GM12801 (cell line): Measurements from ENCODE around the gene KIF5A.

ENCODE experiments used
- TF ChIP-seq, protein P1 (sequence below): IDR thresholded peaks from one replicate; pipeline ENCODE4 v1.5.1; 2011; ENCODE audit warnings: control low read depth; ENCODE audit not compliant: insufficient read length; ENCODE audit errors: extremely low read depth

Gene KIF5A

DNA sequence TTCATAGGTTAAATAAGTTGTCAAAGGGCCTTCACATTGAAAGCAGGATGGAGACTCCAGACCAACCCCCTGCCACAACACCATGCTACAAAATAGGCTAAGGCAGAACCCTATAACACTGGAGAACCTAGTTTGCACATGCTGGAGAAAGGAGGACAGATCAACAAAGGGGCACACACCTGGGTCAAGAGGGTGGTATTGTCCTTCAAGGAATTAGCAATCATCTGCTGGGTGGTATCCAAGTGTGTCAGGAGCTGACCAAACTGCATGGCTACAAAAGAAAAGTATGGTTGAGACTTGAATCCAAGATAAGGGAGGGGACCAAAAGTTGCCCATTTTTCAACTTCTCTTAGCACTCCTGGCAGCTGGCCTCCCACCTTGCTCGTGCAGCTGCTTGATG lies 18.0 kb upstream of the KIF5A start:
- TF ChIP-seq, protein P1, sequence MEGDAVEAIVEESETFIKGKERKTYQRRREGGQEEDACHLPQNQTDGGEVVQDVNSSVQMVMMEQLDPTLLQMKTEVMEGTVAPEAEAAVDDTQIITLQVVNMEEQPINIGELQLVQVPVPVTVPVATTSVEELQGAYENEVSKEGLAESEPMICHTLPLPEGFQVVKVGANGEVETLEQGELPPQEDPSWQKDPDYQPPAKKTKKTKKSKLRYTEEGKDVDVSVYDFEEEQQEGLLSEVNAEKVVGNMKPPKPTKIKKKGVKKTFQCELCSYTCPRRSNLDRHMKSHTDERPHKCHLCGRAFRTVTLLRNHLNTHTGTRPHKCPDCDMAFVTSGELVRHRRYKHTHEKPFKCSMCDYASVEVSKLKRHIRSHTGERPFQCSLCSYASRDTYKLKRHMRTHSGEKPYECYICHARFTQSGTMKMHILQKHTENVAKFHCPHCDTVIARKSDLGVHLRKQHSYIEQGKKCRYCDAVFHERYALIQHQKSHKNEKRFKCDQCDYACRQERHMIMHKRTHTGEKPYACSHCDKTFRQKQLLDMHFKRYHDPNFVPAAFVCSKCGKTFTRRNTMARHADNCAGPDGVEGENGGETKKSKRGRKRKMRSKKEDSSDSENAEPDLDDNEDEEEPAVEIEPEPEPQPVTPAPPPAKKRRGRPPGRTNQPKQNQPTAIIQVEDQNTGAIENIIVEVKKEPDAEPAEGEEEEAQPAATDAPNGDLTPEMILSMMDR, result no peak

DNA sequence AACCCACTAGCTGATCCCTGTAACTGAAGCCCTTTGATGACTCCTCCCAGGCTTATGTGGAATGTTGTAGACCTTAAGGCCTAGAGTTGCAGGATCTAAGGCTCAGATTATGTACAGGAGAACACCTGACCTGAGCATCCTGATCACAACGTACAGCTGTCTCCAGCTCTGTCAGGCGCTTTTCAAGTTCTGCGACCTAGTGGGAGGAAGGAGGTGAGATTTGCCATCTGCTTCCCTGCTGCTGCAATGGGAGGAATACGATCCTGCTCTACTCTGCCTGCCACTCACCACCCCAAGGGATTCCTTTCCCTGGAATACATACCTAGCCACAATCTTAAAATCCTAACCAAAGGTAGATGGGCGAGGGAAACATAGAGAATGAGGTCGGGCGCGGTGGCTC lies 16.7 kb upstream of the KIF5A start:
- TF ChIP-seq, protein P1, result no peak

DNA sequence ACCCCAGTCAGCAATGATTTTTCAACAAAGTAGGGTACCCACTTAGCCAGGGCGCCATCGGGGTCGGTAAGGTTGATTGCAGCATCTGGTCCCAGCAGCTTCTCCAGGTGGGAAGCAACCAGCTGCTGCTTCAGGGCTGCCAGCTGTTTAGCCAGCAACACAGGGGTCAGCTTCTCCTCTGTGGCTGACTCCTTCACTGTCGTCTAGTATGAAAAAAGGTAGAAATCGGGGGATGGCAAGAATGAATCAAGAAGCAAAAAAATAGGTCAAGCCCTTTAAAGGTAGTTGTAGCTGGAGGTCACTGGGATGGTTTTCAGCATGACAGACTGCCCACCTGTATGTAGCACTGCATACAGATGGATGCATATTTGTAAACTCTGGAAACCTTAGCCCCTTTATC lies 15.6 kb upstream of the KIF5A start:
- TF ChIP-seq, protein P1, result no peak

DNA sequence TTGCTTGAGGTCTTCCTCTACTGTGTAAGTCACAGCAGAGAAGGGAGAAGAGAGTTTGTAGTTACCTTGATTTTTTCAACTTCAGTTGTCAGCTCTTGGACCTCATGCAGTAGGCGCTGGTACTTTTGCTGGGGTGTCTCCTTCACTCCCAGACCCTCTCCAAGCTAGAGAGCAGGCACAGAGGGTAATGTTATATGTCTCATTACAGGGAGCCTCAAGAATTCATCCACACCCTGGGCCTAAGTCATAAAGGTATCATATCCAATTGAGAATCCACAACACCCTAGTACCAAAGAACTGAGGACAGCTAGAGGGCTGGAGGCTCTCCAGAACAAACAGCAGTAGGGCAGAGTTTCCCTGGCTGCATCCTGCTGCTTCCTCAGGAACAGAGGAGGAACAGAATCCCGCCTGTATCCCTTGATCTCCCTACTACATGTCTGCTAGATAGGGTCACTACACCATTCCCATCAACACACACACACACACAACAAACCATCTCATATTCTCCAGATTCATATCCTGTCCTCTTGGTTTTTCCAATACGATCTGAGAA lies 14.8 kb upstream of the KIF5A start:
- TF ChIP-seq, protein P1, result no peak

DNA sequence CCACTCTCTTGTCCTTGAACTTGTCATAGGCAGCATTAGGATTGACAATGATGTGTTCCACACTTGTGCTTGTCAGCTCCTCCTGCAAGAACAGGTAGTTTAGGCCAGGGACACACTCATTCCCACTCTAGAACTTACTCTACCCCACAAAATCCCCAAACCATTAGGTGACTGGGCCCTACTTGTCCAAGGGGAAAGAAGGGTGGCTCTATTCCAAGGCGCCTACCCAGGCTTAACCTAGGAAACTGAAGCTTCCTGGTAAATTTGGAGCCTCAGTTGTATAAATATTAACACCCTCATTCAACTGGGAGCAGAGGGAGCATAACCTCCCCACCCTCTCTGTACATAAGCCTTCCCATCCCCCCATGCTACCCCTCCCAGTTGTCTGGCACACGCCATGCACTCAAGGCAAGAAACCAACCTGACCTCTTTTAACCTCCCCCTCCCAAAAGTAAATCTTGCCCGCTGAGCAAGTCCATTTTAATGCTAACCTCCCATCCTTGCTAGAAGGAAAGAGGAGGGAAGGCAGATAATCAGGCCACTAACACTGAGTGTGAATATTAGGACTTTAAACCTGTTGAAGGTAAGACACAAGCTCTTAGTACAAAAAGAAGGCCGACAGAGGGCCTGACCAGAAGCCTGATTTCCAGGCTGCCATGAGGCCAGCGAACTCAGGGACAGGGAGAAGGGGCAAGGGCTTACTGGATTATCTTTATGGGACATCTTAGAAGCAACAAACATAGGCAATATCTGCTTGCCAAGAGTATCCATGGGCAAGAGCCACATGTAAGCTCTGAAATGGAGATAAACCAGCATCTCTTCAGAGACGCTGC lies 13.9 kb upstream of the KIF5A start:
- TF ChIP-seq, protein P1, result no peak

DNA sequence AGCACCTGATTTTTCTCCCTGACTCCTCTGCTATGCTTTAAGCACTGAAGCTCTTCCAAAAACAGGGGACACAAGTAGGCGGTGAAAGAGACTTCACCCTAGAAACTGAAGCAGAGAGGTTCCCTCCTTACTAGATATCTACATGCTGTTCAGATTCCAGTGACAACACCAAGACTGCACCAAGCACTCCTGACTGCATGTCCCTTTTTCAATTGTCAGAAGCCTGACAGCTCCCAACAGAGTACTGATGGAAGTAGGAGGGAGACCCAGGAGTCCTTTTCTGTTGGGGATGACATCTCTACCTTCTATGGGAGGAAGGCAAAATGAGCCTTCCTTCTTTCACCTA lies 13.3 kb upstream of the KIF5A start:
- TF ChIP-seq, protein P1, result no peak

DNA sequence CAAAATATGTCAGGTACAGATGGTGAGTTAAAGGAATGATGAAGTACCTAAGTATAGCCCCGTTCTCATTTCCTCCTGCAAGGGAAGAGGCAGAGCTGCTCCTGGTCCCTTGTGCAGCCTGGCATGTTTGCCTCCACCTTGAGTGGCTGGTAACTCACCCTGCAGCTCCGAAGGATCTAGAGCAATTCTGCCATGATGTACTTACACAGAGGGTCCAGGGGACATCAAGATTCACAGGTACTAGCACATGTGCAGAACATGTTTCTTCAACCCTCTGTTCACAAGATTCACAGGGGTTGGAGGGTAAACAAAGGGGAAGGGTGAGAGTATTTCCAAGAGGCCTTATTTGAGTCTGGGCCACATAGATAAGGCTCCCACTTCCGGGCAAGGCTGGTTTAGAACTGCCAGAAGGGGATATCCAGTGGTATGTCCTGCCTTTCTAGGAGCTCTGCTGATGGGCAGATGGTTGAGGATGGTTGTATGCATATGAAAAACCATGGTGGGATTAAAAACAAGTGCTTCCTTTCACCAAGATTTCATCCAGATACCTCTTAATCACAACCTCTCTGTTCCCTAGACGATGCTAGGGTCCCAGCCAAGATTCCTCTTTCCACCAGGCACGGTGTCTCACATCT lies 10.6 kb upstream of the KIF5A start:
- TF ChIP-seq, protein P1, result no peak
